Neural progenitor cell (in vitro differentiated cells): ENCODE measurements around the gene NTN3.

Experiments
- EZH2phosphoT487 ChIP-seq: fragments of 200-600 bp; sonication (generic); IDR thresholded peaks from 2 replicates; pipeline ENCODE4 v1.6.1; 2017; ENCODE audit warnings: antibody characterized with exemption
- TF ChIP-seq, protein P1 (sequence below): fragments of 200-600 bp; sonication (generic); IDR thresholded peaks from 2 replicates; pipeline ENCODE4 v1.5.1; 2017; ENCODE audit warnings: antibody characterized with exemption, mild to moderate bottlenecking

GRCh38 chr16:2456551-2457153 is 14.4 kb upstream of the NTN3 start:
- TF ChIP-seq, protein P1, sequence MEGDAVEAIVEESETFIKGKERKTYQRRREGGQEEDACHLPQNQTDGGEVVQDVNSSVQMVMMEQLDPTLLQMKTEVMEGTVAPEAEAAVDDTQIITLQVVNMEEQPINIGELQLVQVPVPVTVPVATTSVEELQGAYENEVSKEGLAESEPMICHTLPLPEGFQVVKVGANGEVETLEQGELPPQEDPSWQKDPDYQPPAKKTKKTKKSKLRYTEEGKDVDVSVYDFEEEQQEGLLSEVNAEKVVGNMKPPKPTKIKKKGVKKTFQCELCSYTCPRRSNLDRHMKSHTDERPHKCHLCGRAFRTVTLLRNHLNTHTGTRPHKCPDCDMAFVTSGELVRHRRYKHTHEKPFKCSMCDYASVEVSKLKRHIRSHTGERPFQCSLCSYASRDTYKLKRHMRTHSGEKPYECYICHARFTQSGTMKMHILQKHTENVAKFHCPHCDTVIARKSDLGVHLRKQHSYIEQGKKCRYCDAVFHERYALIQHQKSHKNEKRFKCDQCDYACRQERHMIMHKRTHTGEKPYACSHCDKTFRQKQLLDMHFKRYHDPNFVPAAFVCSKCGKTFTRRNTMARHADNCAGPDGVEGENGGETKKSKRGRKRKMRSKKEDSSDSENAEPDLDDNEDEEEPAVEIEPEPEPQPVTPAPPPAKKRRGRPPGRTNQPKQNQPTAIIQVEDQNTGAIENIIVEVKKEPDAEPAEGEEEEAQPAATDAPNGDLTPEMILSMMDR, result no peak
- TF ChIP-seq EZH2phosphoT487, result no peak
